Measurements from ENCODE around the gene RGL2. TPM values are rescaled to one million over a fixed set of nuclear protein-coding genes. Genes with fewer than 3 reads are reported as not detected.

Gene RGL2
- total and polyA plus RNA-seq, 2 experiments from 2014 or later: 18.5 to 23.3 TPM

DNA sequence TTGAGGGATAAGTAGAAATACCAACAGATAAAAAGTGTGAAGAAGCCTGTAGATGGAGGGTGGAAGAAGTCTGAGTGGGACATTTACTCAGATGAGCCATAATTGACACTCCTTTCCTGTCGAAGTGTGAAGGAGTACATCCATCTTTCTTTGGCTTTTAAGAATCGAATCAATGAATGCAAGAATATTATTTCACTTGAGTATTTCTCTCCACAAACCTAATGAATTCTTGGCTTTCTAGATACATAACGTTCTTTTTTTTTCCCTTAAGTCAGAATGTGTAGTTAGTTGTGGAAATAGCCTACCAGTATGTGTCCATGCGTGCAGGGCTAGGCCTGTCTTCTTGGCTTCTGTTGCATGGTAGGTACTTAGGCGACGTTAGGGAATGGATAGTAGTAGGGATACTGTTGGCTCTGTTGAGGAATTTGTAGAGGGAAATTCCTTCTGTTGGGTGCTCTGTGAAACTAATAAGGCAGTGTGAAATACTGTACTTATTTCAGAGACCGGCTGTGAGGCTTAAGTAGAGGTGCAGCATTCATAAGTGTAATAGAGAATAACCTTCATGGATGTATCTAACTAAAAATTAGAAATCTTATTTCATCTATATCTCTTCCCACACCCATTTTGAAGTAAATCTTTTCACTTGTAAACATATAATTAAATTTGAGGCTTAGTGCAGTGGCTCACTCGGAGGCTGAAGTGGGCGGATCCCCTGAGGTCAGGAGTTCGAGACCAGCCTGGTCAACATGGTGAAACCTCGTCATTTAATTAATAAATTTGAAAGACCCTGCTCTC lies 25.4 kb downstream of the RGL2 start:
- peak overlapping the region; percentile 98 for H3K4me2 ChIP-seq (ENCODE audit: unreplicated experiment)
- H2AFZ ChIP-seq: no peak overlapping the region
- no peaks in the 10 kb centered on the region for H3K9me2 ChIP-seq (ENCODE audit: insufficient read depth)
- in situ Hi-C loops (cut with MboI): no loop called here
- no peak for DNase-seq
- H3K79me2 ChIP-seq (ENCODE audit: insufficient read depth): peaks cover 73% of the 10 kb centered on the region
- H3K27me3 ChIP-seq (replicated peaks; ENCODE audit: insufficient read depth): no peaks in the 10 kb centered on the region
- H4K20me1 ChIP-seq (ENCODE audit: insufficient read depth): peaks cover 4% of the 10 kb centered on the region; the same call in 1 of the 2 replicates
- peaks cover 39% of the 10 kb centered on the region for H3K4me1 ChIP-seq (ENCODE audit: insufficient read depth)
- H3K27ac ChIP-seq: peak overlapping the region; percentile 81
- 60 to 64% methylated on average over 11 of the region's 11 CpGs for WGBS, 2 experiments (ENCODE audit: low coverage in 1 of 2, low lambda C conversion rate in 2 of 2, missing lambda C conversion rate in 2 of 2)
- H3K9me3 ChIP-seq (ENCODE audit: low read depth): no peaks in the 10 kb centered on the region
- TF ChIP-seq EZH2phosphoT487 (IDR thresholded peaks at IDR 0.05; ENCODE audit: insufficient read depth, low read depth) (no peak), EZH2 (IDR thresholded peaks at IDR 0.05; ENCODE audit: insufficient read depth, poor library complexity, severe bottlenecking) (no peak)
- peak overlapping the region; percentile 88 for H3K9ac ChIP-seq
- peak overlapping the region; percentile 79 for H3K4me3 ChIP-seq
- H3F3A ChIP-seq (ENCODE audit: insufficient read depth): peaks cover 57% of the 10 kb centered on the region
- peaks cover 40% of the 10 kb centered on the region for H3K36me3 ChIP-seq (ENCODE audit: low read depth)

DNA sequence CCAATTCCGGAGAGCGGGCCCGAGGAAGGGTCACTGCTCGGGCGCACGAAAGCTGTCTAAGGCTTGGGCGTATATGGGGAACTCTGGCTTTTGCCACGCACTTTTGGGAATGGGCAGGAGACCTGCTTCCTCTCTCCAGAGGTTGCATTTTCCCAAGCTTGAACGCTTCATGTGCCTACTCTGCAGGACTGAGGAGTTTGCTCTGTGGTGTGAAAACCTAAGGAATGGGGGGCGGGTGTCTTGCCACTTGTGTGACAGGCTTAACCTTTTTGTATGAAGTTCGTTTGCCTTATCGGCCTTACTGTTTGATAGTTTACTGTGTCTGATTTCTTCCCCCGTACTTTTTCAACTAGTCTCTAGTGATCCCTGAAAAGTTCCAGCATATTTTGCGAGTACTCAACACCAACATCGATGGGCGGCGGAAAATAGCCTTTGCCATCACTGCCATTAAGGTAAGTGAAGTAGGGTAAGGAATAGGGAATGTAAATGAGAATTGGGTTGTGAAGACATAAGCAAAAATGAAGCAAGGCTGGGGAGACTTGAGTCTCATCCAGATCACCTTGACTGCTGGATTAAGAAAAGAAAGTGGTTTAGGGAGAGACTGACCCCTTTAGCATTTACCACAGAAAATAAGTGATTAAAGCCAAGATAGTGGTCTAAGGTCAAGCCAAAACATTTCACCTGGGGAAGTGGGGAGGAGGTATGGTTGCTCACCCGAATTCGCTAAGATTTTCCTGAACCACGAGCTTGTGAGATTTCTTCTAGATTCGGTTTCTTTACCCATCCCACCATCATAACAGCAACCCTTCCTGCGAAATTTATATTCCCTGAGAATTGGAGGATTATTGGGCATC lies 26.2 kb downstream of the RGL2 start:
- TF ChIP-seq EZH2phosphoT487 (IDR thresholded peaks at IDR 0.05; ENCODE audit: insufficient read depth, low read depth) (no peak), EZH2 (IDR thresholded peaks at IDR 0.05; ENCODE audit: insufficient read depth, poor library complexity, severe bottlenecking) (no peak)
- peak overlapping the region; percentile 98 for H3K4me2 ChIP-seq (ENCODE audit: unreplicated experiment)
- H3K36me3 ChIP-seq (ENCODE audit: low read depth): peaks cover 45% of the 10 kb centered on the region
- DNase-seq: no peak
- H3K9ac ChIP-seq: peak overlapping the region; percentile 88
- in situ Hi-C loops (cut with MboI): no loop called here
- no peaks in the 10 kb centered on the region for H3K27me3 ChIP-seq (replicated peaks; ENCODE audit: insufficient read depth)
- peak overlapping the region; percentile 86; the same call in 1 of the 2 replicates for H2AFZ ChIP-seq
- peaks cover 49% of the 10 kb centered on the region for H3F3A ChIP-seq (ENCODE audit: insufficient read depth)
- H4K20me1 ChIP-seq (ENCODE audit: insufficient read depth): peaks cover 4% of the 10 kb centered on the region; the same call in 1 of the 2 replicates
- peaks cover 39% of the 10 kb centered on the region for H3K4me1 ChIP-seq (ENCODE audit: insufficient read depth)
- H3K79me2 ChIP-seq (ENCODE audit: insufficient read depth): peaks cover 73% of the 10 kb centered on the region
- H3K9me2 ChIP-seq (ENCODE audit: insufficient read depth): no peaks in the 10 kb centered on the region
- peak overlapping the region; percentile 79 for H3K4me3 ChIP-seq
- no peaks in the 10 kb centered on the region for H3K9me3 ChIP-seq (ENCODE audit: low read depth)
- 8 to 13% methylated on average over 22 of the region's 22 CpGs for WGBS, 2 experiments (ENCODE audit: low coverage in 1 of 2, low lambda C conversion rate in 2 of 2, missing lambda C conversion rate in 2 of 2)
- H3K27ac ChIP-seq: peak overlapping the region; percentile 81

DNA sequence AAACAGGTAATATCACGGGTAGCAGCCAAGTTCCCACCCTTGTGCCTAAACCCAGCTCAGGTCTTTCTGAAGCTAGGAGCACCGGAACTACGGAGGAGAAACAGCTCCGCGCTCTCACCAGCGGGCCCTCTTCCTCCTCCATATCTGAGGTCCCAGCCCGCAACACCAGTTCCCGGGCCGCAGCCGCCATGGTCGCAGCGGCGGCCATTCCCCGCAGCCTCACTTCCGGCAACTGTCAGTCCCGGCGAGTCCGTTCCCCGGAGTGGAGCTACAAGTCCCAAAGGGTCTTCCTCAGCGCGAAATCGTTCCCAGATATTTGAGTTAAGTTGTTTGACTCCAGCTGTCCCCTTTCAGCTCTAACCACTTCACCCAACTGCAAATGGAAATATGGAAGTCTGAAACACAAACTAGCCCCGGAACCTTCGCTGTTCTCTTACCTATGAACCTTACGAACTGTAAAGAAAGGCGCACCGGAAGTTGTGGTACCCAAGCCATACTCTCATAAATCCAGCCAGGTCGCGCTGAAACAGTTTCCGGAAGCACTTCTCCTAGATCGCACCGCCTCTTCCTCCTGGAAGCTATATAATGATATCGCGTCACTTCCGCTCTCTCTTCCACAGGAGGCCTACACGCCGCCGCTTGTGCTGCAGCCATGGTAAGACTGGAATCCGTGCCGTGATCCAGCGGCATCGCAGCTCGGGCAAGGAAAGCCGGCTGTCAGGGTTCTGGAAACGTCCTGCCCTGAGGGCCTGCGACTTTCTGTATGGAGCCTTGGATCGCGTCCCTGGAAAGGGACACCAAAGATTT lies 27.1 kb downstream of the RGL2 start, which contains the start of the genes RPS18 and VPS52:
TSS of gene RPS18 (plus strand) at position 608 of the 807 bp plus-strand sequence. CDS start at position 653, 45 bp downstream.
TSS of gene VPS52 (minus strand) at position 409 of the 807 bp plus-strand sequence. CDS start at position 208, 201 bp downstream.
- peaks cover 73% of the 10 kb centered on the region for H3K79me2 ChIP-seq (ENCODE audit: insufficient read depth)
- peak within 1 kb of the TSS; percentile 79 for H3K4me3 ChIP-seq

More for the DNA sequence above, 27.1 kb downstream of the RGL2 start, which contains the start of the genes RPS18 and VPS52:
- in situ Hi-C loops (cut with MboI): no loop called here
- no peaks in the 10 kb centered on the region for H3K9me3 ChIP-seq (ENCODE audit: low read depth)
- H2AFZ ChIP-seq: peak within 1 kb of the TSS; percentile 86
- peak; percentile 99 for DNase-seq
- no peaks in the 10 kb centered on the region for H3K9me2 ChIP-seq (ENCODE audit: insufficient read depth)
- WGBS, 2 experiments (ENCODE audit: low coverage in 1 of 2, low lambda C conversion rate in 2 of 2, missing lambda C conversion rate in 2 of 2): 0 to 1% methylated on average over 48 of the region's 48 CpGs
- peaks cover 4% of the 10 kb centered on the region; the same call in 1 of the 2 replicates for H4K20me1 ChIP-seq (ENCODE audit: insufficient read depth)
- H3K36me3 ChIP-seq (ENCODE audit: low read depth): peaks cover 45% of the 10 kb centered on the region
- no peaks in the 10 kb centered on the region for H3K27me3 ChIP-seq (replicated peaks; ENCODE audit: insufficient read depth)
- H3K4me1 ChIP-seq (ENCODE audit: insufficient read depth): peaks cover 39% of the 10 kb centered on the region
- H3K9ac ChIP-seq: peak within 1 kb of the TSS; percentile 88
- H3F3A ChIP-seq (ENCODE audit: insufficient read depth): peaks cover 47% of the 10 kb centered on the region
- H3K4me2 ChIP-seq (ENCODE audit: unreplicated experiment): peak within 1 kb of the TSS; percentile 98
- peak within 1 kb of the TSS; percentile 81 for H3K27ac ChIP-seq
- TF ChIP-seq EZH2phosphoT487 (IDR thresholded peaks at IDR 0.05; ENCODE audit: insufficient read depth, low read depth) (no peak), EZH2 (IDR thresholded peaks at IDR 0.05; ENCODE audit: insufficient read depth, poor library complexity, severe bottlenecking) (no peak)
